ENCODE data around the gene AOC2.
"Not testable (repeated sequence)": the region's sequence is repeated elsewhere in the genome, so short reads cannot be mapped to it uniquely, and the experiment has no call there.

AOC2 gene

DNA sequence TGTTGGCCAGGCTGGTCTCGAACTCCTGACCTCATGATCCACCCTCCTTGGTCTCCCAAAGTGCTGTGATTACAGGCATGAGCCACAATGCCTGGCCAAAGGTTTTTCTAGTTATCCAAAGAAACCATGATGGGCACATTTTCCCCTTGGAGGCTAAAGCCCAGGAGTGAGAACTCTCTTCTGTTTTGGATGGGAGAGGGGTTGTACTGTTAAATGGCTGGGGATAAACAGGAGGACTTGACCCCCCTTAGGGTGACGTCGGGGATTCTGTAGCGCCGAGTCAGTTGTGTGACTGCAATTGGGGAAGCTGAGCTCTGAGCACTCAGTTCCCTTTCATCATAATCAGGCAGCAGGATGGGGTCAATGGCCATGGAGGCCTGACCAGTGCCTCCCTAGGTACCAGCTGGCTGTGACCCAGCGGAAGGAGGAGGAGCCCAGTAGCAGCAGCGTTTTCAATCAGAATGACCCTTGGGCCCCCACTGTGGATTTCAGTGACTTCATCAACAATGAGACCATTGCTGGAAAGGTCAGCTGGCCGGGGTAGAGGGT is 10.7 kb downstream of the AOC2 start:
- DNase-seq (ENCODE audit: low read depth in 3 of 3), result no peak

DNA sequence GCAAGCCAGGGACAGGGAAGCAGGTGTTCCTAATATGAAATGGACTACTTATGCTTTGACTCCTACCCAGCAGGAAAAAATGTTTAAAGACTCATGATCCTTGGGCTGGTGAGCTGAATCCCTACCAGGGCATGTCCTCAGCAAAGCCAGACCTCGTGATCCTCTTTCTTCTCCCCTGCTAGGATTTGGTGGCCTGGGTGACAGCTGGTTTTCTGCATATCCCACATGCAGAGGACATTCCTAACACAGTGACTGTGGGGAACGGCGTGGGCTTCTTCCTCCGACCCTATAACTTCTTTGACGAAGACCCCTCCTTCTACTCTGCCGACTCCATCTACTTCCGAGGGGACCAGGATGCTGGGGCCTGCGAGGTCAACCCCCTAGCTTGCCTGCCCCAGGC is 11.7 kb downstream of the AOC2 start:
- not testable (repeated sequence) for DNase-seq (ENCODE audit: low read depth in 3 of 3)

DNA sequence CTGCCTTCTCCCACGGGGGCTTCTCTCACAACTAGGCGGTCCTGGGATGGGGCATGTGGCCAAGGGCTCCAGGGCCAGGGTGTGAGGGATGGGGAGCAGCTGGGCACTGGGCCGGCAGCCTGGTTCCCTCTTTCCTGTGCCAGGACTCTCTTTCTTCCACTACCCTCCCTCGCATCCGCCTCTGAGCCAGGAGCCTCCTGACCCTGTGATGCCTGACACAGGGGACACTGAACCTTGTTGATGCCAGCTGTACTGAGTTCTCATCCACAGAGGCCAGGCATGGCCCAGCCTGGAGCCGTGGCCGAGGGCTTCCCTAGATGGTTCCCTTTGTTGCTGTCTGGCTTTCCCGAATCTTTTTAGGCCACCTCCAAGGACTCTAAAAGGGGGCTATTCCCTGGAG is 12.1 kb downstream of the AOC2 start:
- DNase-seq (ENCODE audit: low read depth in 3 of 3), result not testable (repeated sequence)

GRCh38 chr17:42857389-42857788 is 13.0 kb downstream of the AOC2 start:
- DNase-seq (ENCODE audit: low read depth in 3 of 3), result no peak

- DNase-seq (ENCODE audit: low read depth in 3 of 3), result no peak
Measured at GRCh38 chr17:42865638-42866094, 21.3 kb downstream of the AOC2 start.

DNA sequence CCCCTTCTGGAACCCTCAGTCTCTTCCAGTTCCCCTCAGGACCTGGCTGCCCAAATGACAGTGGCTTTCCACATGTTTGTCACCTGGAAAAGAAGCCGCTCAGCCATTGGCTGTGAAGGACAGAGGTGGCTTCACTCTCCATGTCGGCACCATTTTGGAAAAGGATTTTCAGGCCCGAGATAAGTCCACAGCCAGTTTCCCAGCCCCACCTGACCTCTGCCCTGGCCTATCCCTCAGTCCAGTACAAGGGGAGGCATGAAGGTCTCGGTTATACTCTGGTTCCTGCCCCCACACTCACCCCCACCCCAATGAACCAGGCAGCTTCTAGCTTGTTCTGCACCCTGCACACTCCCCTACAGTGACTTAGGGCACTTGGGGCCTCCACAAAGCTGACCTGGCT is 21.8 kb downstream of the AOC2 start:
- no peak for DNase-seq (ENCODE audit: low read depth in 3 of 3)

- no peak for DNase-seq (ENCODE audit: low read depth in 3 of 3)
Measured at GRCh38 chr17:42866631-42867575, 22.5 kb downstream of the AOC2 start.

- DNase-seq (ENCODE audit: low read depth in 3 of 3), result not testable (repeated sequence)
Measured at GRCh38 chr17:42867694-42868261, 23.4 kb downstream of the AOC2 start.

DNA sequence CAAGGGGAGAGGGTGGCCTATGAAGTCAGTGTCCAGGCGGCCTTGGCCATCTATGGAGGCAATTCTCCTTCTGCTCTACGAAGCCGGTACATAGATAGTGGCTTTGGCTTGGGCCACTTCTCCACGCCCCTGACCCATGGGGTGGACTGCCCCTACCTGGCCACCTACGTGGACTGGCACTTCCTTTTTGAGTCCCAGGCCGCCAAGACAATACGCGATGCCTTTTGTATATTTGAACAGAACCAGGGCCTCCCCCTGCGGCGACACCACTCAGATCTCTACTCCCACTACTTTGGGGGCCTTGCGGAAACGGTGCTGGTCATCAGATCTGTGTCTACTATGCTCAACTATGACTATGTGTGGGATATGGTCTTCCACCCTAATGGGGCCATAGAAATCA is 24.0 kb downstream of the AOC2 start:
- DNase-seq (ENCODE audit: low read depth in 3 of 3), result no peak

DNA sequence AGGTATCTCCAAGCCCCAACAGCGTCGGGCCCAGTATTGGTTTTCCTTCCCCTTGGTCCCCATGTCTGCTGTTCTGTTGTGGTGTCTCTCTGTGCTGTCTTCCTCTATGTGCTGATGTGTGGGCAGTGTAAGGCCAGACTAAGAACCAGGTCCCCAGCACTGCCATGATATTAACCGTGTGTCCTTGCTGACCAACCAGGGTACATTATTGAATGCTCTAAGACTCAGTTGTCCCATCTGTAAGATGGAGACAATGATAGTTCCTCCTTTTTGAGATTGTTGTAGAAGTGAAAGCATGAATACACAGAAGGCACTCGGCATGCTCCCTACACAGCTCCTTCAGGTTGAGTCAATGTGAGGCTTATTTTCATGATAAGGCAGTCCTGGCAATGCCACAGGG is 27.3 kb downstream of the AOC2 start:
- DNase-seq (ENCODE audit: low read depth in 3 of 3), result no peak

- no peak for DNase-seq (ENCODE audit: low read depth in 3 of 3)
Measured at GRCh38 chr17:42872251-42872965, 28.0 kb downstream of the AOC2 start.

DNA sequence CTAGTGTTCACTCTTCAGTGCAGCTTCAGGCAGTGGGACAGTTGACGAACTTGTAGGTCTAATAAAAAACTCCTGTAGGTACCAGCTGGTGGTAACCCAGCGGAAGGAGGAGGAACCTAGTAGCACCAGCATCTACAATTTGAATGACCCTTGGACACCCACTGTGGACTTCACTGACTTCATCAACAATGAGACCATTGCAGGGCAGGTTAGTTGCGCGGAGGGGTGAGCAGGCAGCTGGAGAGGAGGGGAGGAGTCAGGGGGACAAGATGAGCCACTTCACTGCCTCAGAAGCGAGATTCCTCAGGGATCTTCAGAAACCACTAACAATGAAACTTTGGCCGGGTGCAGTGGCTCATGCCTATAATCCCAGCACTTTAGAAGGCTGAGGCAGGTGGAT is 28.9 kb downstream of the AOC2 start:
- DNase-seq (ENCODE audit: low read depth in 3 of 3), result no peak

GRCh38 chr17:42873932-42874695 is 29.7 kb downstream of the AOC2 start:
- DNase-seq (ENCODE audit: low read depth in 3 of 3), result not testable (repeated sequence)

GRCh38 chr17:42877037-42877436 is 32.7 kb downstream of the AOC2 start:
- DNase-seq (ENCODE audit: low read depth in 3 of 3), result no peak

- DNase-seq (ENCODE audit: low read depth in 3 of 3), result no peak
Measured at GRCh38 chr17:42878123-42878880, 33.9 kb downstream of the AOC2 start.

DNA sequence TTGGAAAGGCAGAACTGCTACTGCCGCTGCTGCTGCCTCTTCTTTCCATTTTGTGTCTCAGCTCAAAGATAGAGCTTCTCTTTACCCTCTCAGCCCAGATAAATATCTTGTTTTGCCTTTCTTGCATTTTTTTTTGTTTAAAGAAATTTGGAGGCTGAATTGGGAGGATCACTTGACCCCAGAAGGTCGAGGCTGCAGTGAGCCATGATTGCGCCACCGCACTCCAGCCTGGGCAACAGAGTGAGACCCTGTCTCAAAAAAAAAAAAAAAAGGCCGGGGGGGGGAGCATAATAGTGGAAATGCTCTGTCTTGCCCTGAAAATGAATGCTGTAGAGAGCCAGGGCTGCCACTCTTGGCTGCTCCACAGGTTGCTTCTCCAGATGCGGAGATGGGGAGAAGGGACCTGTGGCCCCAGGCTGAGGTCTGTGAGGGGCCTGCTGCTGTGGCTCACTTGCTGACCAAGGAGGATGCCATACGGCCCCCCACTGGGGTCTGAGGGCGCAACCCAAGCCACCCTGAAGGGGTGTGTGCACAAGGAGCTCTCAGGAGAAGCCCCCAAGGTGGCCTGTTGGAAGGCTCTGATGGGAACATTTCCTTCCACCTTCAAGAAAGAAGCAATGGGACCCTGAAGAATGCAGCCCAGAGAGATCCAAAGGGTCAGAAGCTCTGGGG is 34.7 kb downstream of the AOC2 start:
- no peak for DNase-seq (ENCODE audit: low read depth in 3 of 3)

GRCh38 chr17:42879596-42879985 is 35.2 kb downstream of the AOC2 start:
- DNase-seq (ENCODE audit: low read depth in 3 of 3), result no peak

GRCh38 chr17:42880776-42881310 is 36.5 kb downstream of the AOC2 start:
- DNase-seq (ENCODE audit: low read depth in 3 of 3), result no peak

- DNase-seq (ENCODE audit: low read depth in 3 of 3), result not testable (repeated sequence)
Measured at GRCh38 chr17:42881706-42882105, 37.3 kb downstream of the AOC2 start.

DNA sequence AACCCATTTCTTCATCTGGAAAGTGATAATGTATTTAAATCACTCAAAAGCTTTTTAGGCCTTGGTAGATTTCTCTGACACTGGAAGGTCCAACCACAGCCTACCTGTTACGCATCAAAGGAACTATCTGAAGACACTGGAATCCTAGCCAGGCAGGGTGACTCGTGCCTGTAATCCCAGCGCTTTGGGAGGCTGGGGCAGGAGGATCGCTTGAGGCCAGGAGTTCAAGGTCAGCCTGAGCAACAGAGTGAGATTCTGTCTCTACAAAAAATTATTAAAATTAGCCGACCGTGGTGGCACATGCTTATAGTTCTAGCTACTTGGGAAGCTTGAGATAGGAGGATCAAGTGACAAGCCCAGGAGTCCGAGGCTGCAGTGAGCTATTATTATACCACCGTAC is 37.8 kb downstream of the AOC2 start:
- no peak for DNase-seq (ENCODE audit: low read depth in 3 of 3)

All from stimulated activated CD4-positive, alpha-beta T cell treated with anti-CD3 and anti-CD28 coated beads, TNF-alpha, amount 100 ng/mL, for 24 hours (primary cell).